Left ventricle myocardium inferior (tissue), 1 donor: ENCODE data around the gene ZNF84. TPM values are rescaled to one million over a fixed set of nuclear protein-coding genes. Genes with fewer than 3 reads are reported as not detected.

Source experiments
- DNase-seq: peaks from one replicate; pipeline ENCODE4 v3.0.0-alpha.2; 2020
- H3K27ac ChIP-seq: fragments of 200-600 bp; replicated peaks from 2 replicates; pipeline ENCODE4 v1.8.0; 2021
- H3K27me3 ChIP-seq: fragments of 200-600 bp; 2 replicates; pipeline ENCODE4 v1.8.0; 2021; ENCODE audit warnings: low read depth
- H3K36me3 ChIP-seq: fragments of 200-600 bp; 2 replicates; pipeline ENCODE4 v1.8.0; 2021
- H3K4me1 ChIP-seq: fragments of 200-600 bp; 2 replicates; pipeline ENCODE4 v1.8.0; 2021
- H3K4me3 ChIP-seq: fragments of 200-600 bp; 2 replicates; pipeline ENCODE4 v1.8.0; 2021; ENCODE audit warnings: mild to moderate bottlenecking, moderate library complexity
- H3K9me3 ChIP-seq: fragments of 200-600 bp; replicated peaks from 2 replicates; pipeline ENCODE4 v1.8.0; 2021
- intact Hi-C: fragments of 100-400 bp; cut with micrococcal nuclease; formaldehyde crosslinking; loops from one replicate; pipeline ENCODE4 v1.11.0; 2022
- total RNA-seq: library from RNA; stranded (reverse); fragmentation: NEBNext Ultra II Directional; extraction: Animal tissue kit (Norgen Biotek cat#: 25700); gene quantifications from one replicate; pipeline ENCODE4 v1.2.1, GENCODE V29; 2021
- TF ChIP-seq, protein P1 (sequence below): fragments of 200-600 bp; IDR thresholded peaks from 2 replicates; pipeline ENCODE4 v1.8.0; 2021; ENCODE audit warnings: antibody characterized with exemption, mild to moderate bottlenecking, borderline replicate concordance
- donor health status: DM: no; HTN: yes; CAD: no; lungs with severe emphysema.

ZNF84 gene
- total RNA-seq, 1 donor from 2014 or later: 18.7 TPM

DNA sequence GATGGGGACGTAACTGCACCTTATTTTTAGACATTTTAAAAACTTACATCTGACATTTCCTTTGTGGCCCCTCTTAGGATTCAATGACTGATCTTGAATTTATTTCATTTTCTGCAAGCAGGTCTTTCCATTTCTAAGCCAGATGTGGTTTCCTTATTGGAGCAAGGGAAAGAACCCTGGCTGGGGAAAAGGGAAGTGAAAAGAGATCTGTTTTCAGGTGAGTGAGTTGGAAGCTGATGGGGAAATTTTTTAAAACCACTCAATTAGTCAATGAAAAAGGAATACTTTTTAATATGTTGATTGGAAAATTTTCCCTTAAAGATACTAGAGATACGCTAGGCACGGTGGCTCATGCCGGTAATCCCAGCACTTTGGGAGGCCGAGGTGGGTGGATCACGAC lies 46.0 kb downstream of the ZNF84 start:
- H3K4me3 ChIP-seq: no peak overlapping the region
- H3K9me3 ChIP-seq: peaks cover 83% of the 10 kb centered on the region
- H3K27me3 ChIP-seq: no peaks in the 10 kb centered on the region
- TF ChIP-seq, protein P1, sequence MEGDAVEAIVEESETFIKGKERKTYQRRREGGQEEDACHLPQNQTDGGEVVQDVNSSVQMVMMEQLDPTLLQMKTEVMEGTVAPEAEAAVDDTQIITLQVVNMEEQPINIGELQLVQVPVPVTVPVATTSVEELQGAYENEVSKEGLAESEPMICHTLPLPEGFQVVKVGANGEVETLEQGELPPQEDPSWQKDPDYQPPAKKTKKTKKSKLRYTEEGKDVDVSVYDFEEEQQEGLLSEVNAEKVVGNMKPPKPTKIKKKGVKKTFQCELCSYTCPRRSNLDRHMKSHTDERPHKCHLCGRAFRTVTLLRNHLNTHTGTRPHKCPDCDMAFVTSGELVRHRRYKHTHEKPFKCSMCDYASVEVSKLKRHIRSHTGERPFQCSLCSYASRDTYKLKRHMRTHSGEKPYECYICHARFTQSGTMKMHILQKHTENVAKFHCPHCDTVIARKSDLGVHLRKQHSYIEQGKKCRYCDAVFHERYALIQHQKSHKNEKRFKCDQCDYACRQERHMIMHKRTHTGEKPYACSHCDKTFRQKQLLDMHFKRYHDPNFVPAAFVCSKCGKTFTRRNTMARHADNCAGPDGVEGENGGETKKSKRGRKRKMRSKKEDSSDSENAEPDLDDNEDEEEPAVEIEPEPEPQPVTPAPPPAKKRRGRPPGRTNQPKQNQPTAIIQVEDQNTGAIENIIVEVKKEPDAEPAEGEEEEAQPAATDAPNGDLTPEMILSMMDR: no peak
- no peak for DNase-seq
- H3K27ac ChIP-seq: no peak overlapping the region
- H3K4me1 ChIP-seq: peaks cover 28% of the 10 kb centered on the region
- peaks cover 72% of the 10 kb centered on the region for H3K36me3 ChIP-seq
- intact Hi-C loops: no loop called here

DNA sequence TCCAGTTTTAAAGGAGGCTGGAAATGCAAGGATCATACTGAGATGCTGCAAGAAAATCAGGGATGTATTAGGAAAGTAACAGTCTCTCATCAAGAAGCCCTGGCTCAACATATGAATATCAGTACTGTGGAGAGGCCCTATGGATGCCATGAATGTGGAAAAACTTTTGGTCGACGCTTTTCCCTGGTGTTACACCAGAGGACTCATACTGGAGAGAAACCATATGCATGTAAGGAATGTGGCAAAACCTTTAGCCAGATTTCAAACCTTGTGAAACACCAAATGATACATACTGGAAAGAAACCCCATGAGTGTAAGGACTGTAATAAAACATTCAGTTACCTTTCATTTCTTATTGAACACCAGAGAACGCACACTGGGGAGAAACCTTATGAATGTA lies 68.3 kb downstream of the ZNF84 start:
- no peaks in the 10 kb centered on the region for H3K4me1 ChIP-seq
- no peak for DNase-seq
- H3K36me3 ChIP-seq: peaks cover 100% of the 10 kb centered on the region
- H3K27ac ChIP-seq: no peak overlapping the region
- TF ChIP-seq, protein P1: no peak
- no peak overlapping the region for H3K4me3 ChIP-seq
- intact Hi-C loops: no loop called here
- peaks cover 100% of the 10 kb centered on the region for H3K9me3 ChIP-seq
- H3K27me3 ChIP-seq: no peaks in the 10 kb centered on the region

DNA sequence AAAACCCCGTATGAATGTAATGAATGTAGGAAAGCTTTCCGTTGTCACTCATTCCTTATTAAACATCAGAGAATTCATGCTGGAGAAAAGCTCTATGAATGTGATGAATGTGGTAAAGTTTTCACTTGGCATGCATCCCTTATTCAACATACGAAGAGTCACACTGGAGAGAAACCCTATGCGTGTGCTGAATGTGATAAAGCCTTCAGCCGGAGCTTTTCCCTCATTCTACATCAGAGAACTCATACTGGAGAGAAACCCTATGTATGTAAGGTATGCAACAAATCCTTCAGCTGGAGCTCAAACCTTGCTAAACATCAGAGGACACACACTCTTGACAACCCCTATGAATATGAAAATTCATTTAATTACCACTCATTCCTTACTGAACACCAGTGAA lies 68.9 kb downstream of the ZNF84 start:
- intact Hi-C loops: no loop called here
- H3K27me3 ChIP-seq: no peaks in the 10 kb centered on the region
- no peak overlapping the region for H3K4me3 ChIP-seq
- H3K27ac ChIP-seq: no peak overlapping the region
- H3K36me3 ChIP-seq: peaks cover 100% of the 10 kb centered on the region
- DNase-seq: no peak
- no peaks in the 10 kb centered on the region for H3K4me1 ChIP-seq
- peaks cover 100% of the 10 kb centered on the region for H3K9me3 ChIP-seq
- TF ChIP-seq, protein P1: no peak

DNA sequence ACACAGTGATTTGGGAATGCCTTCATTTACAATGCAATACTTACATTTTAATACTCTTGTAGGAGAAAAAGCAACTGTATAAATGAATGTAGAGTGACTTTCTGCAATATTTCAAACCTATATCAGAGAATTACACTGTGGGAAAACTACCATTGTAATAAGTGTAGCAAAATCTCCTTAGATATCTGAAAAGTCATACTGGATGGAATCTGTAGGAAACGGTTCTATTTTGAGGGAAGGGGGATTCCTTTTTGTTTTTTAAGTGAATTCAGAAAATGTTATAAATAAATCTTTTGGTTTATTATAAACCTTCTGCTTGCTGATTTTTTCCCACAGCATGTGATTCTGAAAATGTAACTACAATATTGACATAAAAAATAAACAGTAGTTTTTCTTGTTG lies 69.8 kb downstream of the ZNF84 start:
- no peak overlapping the region for H3K4me3 ChIP-seq
- H3K4me1 ChIP-seq: no peaks in the 10 kb centered on the region
- DNase-seq: no peak
- H3K27me3 ChIP-seq: no peaks in the 10 kb centered on the region
- TF ChIP-seq, protein P1: no peak
- intact Hi-C loops: no loop called here
- H3K36me3 ChIP-seq: peaks cover 97% of the 10 kb centered on the region
- H3K27ac ChIP-seq: no peak overlapping the region
- peaks cover 100% of the 10 kb centered on the region for H3K9me3 ChIP-seq

DNA sequence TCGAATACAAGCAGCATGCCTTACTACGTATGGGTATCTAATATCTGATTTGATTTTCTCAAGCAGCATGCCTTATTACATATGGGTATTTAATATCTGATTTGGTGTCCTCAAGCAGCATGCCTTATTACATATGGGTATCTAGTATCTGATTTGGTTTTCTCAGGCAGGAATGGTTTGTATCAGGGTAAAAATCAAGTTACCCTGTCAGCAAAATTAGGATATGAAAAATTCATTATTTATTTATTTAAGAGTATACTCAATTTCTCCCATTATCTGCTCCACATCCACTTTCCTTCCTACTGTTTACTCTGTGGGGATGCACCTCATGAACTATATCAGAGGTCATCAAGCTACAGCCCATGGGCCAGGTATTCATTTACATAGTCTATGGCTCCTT lies 70.8 kb downstream of the ZNF84 start:
- Histone ChIP-seq H3K4me1 (no peaks in the 10 kb centered on the region), H3K9me3 (peaks cover 100% of the 10 kb centered on the region), H3K4me3 (no peak overlapping the region), H3K27ac (no peak overlapping the region), H3K27me3 (no peaks in the 10 kb centered on the region), H3K36me3 (peaks cover 94% of the 10 kb centered on the region)
- no peak for DNase-seq
- intact Hi-C loops: no loop called here
- TF ChIP-seq, protein P1: no peak

Other genes with a start within 250 kb of the ZNF84 start
- gene GOLGA3, start 208.6 kb upstream of the ZNF84 start, total RNA-seq: 33.0 TPM
- gene CHFR, start 149.9 kb upstream of the ZNF84 start, total RNA-seq: 14.4 TPM
- 12.9 TPM for gene ZNF605, start 81.2 kb upstream of the ZNF84 start, total RNA-seq
- gene ZNF26, start 51.1 kb upstream of the ZNF84 start, total RNA-seq: 3.1 TPM
- gene ZNF140, start 43.4 kb downstream of the ZNF84 start, total RNA-seq: 6.7 TPM
- 1.1 TPM for gene ZNF891, start 92.8 kb downstream of the ZNF84 start, total RNA-seq
- 5.6 TPM for gene ZNF10, start 93.1 kb downstream of the ZNF84 start, total RNA-seq
- gene ZNF268, start 144.0 kb downstream of the ZNF84 start, total RNA-seq: 8.2 TPM
- not detected for gene ANHX, start 198.4 kb downstream of the ZNF84 start, total RNA-seq